ENCODE measurements around the gene ANXA8L1. TPM values are rescaled to one million over a fixed set of nuclear protein-coding genes. Genes with fewer than 3 reads are reported as not detected.
"Not testable (repeated sequence)": the region's sequence is repeated elsewhere in the genome, so short reads cannot be mapped to it uniquely, and the experiment has no call there.

ANXA8L1 gene, protein sequence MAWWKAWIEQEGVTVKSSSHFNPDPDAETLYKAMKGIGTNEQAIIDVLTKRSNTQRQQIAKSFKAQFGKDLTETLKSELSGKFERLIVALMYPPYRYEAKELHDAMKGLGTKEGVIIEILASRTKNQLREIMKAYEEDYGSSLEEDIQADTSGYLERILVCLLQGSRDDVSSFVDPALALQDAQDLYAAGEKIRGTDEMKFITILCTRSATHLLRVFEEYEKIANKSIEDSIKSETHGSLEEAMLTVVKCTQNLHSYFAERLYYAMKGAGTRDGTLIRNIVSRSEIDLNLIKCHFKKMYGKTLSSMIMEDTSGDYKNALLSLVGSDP
- 179 TPM for total RNA-seq

DNA sequence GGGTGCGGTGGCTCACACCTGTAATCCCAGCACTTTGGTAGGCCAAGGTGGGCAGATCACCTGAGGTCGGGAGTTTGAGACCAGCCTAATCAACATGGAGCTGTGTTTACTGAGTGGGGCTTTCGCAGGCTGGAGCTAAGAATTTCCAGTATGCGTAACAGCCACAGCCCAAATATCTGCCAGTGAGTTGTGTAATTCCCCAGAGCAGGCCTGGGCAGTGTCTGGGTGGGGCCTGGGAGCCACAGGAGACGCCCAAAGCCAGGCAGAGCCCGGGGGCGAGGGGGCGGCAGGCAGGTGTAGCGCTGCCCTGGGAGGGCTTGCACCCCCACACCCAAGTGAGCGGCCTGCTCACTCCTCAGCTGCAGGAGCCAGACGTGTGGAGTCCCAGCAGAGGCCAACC lies at the start of gene ANXA8L1:
Gene ANXA8L1 (plus strand): TSS at position 371 of the 400 bp plus-strand sequence. CDS start 76 bp downstream, outside the sequence.
- peak within 1 kb of the TSS in 1 of 2 donors; percentile 22 for H3K4me3 ChIP-seq
- intact Hi-C loops (cut with DNase I); H3K4me1 ChIP-seq; H3K9me3 ChIP-seq; H3K27me3 ChIP-seq; DNase-seq (ENCODE audit: extremely low spot score in 2 of 2); H3K36me3 ChIP-seq: not testable (repeated sequence)
- H3K27ac ChIP-seq, result peak within 1 kb of the TSS; percentile 48

DNA sequence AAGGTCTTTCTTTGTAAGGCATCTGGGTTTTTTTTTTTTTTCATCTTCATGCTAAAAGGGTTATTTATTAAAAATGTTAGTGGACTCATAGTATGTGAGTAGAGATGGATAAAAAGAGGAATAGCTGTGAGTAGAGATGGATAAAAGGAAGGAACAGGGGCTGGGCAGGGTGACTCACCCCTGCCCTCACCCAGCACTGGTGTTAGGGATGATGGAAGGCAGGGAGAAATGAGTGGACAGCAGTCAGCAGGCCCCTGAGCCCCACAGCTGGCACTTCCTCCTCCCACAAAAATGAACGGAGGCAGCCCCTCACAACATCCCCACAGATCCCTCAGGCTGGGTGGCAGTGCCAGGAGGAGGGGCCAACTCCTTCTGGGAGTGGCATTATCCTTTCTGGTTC lies 49.5 kb upstream of the ANXA8L1 start:
- Histone ChIP-seq H3K27ac (no peak overlapping the region), H3K4me1 (no peaks in the 10 kb centered on the region), H3K9me3 (no peaks in the 10 kb centered on the region), H3K4me3 (no peak overlapping the region), H3K27me3 (no peaks in the 10 kb centered on the region), H3K36me3 (no peaks in the 10 kb centered on the region)
- TF ChIP-seq POLR2AphosphoS5 (IDR thresholded peaks at IDR 0.05; ENCODE audit: insufficient read depth in 1 of 2, low read depth in 1 of 2) (no peak), POLR2A (IDR thresholded peaks at IDR 0.05) (no peak)
- TF ChIP-seq, protein P1, sequence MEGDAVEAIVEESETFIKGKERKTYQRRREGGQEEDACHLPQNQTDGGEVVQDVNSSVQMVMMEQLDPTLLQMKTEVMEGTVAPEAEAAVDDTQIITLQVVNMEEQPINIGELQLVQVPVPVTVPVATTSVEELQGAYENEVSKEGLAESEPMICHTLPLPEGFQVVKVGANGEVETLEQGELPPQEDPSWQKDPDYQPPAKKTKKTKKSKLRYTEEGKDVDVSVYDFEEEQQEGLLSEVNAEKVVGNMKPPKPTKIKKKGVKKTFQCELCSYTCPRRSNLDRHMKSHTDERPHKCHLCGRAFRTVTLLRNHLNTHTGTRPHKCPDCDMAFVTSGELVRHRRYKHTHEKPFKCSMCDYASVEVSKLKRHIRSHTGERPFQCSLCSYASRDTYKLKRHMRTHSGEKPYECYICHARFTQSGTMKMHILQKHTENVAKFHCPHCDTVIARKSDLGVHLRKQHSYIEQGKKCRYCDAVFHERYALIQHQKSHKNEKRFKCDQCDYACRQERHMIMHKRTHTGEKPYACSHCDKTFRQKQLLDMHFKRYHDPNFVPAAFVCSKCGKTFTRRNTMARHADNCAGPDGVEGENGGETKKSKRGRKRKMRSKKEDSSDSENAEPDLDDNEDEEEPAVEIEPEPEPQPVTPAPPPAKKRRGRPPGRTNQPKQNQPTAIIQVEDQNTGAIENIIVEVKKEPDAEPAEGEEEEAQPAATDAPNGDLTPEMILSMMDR (IDR thresholded peaks at IDR 0.05), result no peak
- DNase-seq (ENCODE audit: extremely low spot score in 2 of 2), result no peak
- intact Hi-C loops (cut with DNase I), result no loop called here

DNA sequence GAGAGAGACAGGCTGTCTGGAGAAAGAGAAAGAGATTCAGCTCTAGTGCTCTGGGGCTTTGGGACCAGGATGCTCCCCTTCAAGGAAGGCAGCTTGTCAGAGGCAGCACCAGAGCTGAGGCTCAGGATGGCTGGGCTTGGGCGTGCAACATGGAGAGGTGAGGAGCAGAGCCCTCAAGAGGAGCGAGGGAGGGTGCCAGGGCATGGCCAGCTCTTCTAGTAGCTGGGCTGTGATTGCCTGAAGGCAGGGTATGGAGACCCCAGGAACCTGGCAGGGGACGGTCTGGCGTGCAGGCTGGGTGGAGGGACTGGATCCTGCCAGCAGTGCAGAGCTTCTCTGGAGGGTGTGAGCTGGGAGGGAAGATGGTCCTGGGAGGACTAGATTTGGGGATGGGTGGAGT lies 48.6 kb upstream of the ANXA8L1 start:
- intact Hi-C loops (cut with DNase I), result no loop called here
- Histone ChIP-seq H3K27ac (no peak overlapping the region), H3K4me3 (no peak overlapping the region), H3K4me1 (no peaks in the 10 kb centered on the region), H3K9me3 (no peaks in the 10 kb centered on the region), H3K36me3 (no peaks in the 10 kb centered on the region), H3K27me3 (no peaks in the 10 kb centered on the region)
- DNase-seq (ENCODE audit: extremely low spot score in 2 of 2), result no peak
- no peak for TF ChIP-seq POLR2A (IDR thresholded peaks at IDR 0.05)
- no peak for TF ChIP-seq POLR2AphosphoS5 (IDR thresholded peaks at IDR 0.05; ENCODE audit: insufficient read depth in 1 of 2, low read depth in 1 of 2)
- TF ChIP-seq, protein P1 (IDR thresholded peaks at IDR 0.05), result no peak

DNA sequence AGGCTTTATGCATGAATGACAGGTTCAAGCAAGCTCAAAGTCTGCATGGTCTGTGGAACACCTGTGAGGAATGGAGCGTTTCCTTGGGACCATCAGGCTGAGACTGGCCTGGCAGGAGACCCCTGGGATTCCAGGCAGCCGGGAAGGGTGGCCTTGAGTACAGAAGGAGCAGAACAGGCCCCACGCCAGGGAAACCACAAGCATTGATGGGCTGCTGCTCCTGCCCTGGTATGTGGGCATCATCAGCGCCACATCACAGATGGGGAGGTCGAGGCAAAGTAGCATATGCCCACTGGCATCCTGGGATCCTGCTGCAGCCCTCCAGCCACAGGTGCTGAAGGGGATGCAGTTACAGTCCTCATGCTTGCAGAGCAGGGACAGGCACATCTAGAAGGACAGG lies 47.9 kb upstream of the ANXA8L1 start:
- no peaks in the 10 kb centered on the region for H3K36me3 ChIP-seq
- no peaks in the 10 kb centered on the region for H3K4me1 ChIP-seq
- no peak for DNase-seq (ENCODE audit: extremely low spot score in 2 of 2)
- H3K27ac ChIP-seq, result no peak overlapping the region
- TF ChIP-seq POLR2AphosphoS5 (IDR thresholded peaks at IDR 0.05; ENCODE audit: insufficient read depth in 1 of 2, low read depth in 1 of 2) (no peak), POLR2A (IDR thresholded peaks at IDR 0.05) (no peak)
- TF ChIP-seq, protein P1 (IDR thresholded peaks at IDR 0.05), result no peak
- intact Hi-C loops (cut with DNase I), result no loop called here
- H3K9me3 ChIP-seq, result no peaks in the 10 kb centered on the region
- H3K27me3 ChIP-seq, result no peaks in the 10 kb centered on the region
- no peak overlapping the region for H3K4me3 ChIP-seq

DNA sequence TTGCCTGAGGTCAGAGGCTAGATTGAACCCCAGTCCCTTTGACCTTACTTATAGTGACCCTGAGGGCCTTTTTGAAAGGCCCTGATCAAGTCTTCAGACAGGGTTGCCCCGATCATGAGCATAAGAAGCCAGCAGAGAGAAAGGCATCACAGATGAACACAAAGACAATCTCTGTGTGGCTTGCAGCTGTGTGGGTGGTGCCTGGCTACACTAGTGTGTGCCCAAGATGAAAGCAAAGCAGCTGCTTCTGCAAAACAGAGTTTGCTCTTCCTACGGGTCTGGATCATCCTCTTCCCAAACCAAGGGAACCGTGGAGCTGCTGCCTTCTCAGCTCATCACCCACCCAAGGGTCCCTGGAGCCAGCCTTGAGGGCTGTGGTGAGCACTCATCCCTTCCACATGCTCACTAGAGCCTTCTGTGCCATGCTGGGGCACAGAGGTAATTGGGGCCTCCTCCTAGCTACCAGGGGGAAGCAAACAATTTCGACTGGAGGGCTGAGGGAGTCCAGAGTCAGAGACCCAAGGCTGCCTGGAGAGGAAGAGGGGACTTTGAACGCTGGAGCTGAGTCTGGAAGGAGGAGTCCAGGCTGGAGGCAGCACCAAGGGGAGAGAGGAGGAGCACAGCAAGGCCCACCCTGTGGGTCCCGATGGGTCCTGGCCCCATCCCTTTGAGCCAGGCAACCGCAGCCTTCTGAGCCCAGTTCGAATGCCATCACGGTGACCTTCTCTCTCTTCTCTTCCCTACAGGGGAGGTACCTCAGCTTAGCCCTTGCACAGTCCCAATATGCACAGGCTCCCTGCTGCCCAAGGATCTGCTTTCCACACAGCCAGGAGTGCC lies 46.5 kb upstream of the ANXA8L1 start:
- no peak overlapping the region for H3K4me3 ChIP-seq
- H3K9me3 ChIP-seq, result no peaks in the 10 kb centered on the region
- no peak for TF ChIP-seq POLR2A (IDR thresholded peaks at IDR 0.05)
- TF ChIP-seq, protein P1 (IDR thresholded peaks at IDR 0.05), result no peak
- no peak for TF ChIP-seq POLR2AphosphoS5 (IDR thresholded peaks at IDR 0.05; ENCODE audit: insufficient read depth in 1 of 2, low read depth in 1 of 2)
- H3K4me1 ChIP-seq, result no peaks in the 10 kb centered on the region
- no peaks in the 10 kb centered on the region for H3K27me3 ChIP-seq
- H3K27ac ChIP-seq, result no peak overlapping the region
- intact Hi-C loops (cut with DNase I), result no loop called here
- H3K36me3 ChIP-seq, result no peaks in the 10 kb centered on the region
- DNase-seq (ENCODE audit: extremely low spot score in 2 of 2), result peak in 1 of 2 donors; percentile 74
